Activated CD4-positive, alpha-beta T cell treated with anti-CD3 and anti-CD28 coated beads for 1 hour (primary cell): Measurements from ENCODE around the gene E2F2.

Experiments
- DNase-seq: peaks from one replicate; pipeline ENCODE4 v3.0.0-alpha.2; 2020

The E2F2 gene

DNA sequence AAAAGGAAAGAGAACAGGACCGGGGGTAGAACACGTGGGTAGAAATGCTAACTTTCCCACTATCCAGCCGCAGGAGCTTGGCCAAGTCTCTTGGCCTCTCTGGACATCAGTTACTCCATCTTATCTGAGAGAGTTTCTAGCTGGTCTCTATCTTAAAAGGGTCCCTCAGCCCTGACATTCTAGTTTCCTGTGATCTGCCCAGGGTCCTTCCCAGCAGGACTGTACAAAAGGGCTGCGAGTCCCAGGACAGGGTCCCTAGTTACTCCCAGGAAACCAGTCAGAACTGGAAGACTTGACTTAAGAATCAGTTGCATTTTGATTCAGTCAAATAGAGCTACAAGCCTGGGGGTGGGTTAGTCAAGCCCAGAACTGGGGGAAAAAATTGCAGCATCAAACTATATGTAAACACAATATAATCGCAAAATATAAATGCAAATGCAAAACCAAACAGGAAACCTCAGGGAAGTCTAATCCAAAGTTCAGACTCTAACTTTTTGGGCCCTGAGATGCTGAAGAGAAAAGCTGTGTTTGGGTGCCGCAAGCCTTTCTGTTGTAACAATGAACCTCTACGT, 49.9 kb downstream of the E2F2 start:
- DNase-seq: no peak

DNA sequence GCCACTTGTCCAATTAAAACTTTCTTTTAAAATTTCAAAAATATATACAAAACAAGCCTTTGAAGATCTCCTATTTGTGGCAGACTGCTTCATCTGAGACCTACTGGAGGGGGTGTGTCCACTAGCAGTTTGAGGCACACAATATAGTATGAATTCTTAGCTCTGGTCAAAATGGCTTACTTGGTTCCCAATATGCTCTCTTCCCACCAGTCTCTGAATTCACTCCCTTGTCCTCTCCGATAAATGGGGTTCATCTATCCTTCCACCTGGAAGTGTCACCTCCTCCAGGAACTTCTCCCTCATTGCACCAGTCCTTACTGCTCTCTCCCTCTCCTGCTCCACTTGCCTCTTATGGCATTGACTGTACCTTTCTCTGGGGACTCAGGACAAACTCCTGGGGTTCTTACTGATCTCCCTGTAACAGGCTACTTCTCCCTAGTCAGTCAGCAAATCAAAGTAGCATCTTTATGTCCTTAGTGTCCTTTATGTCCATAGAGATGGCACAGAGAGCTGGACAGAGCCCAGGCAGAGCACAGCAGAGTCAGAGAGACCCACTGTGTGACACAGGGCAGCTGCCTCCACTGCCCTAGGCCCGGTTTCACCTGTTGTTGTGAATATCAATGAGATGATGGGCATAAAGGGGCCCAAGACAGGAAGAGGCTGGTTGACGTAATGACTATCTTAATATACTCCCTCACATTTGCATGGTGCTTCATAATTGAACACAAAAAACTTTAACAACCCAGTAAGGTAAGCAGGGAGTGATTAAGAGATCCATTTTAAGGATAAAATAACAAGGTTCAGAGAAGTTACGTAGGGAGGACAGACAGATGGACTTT, 50.6 kb downstream of the E2F2 start:
- DNase-seq: no peak

GRCh38 chr1:23479666-23479941, 51.4 kb downstream of the E2F2 start:
- DNase-seq: no peak

GRCh38 chr1:23478896-23479665, 52.0 kb downstream of the E2F2 start:
- DNase-seq: no peak

GRCh38 chr1:23477359-23478144, 53.5 kb downstream of the E2F2 start:
- DNase-seq: no peak

- no peak for DNase-seq
Observed at GRCh38 chr1:23475641-23476040, 55.4 kb downstream of the E2F2 start.

- DNase-seq: no peak
Observed at GRCh38 chr1:23475134-23475628, 55.9 kb downstream of the E2F2 start.

DNA sequence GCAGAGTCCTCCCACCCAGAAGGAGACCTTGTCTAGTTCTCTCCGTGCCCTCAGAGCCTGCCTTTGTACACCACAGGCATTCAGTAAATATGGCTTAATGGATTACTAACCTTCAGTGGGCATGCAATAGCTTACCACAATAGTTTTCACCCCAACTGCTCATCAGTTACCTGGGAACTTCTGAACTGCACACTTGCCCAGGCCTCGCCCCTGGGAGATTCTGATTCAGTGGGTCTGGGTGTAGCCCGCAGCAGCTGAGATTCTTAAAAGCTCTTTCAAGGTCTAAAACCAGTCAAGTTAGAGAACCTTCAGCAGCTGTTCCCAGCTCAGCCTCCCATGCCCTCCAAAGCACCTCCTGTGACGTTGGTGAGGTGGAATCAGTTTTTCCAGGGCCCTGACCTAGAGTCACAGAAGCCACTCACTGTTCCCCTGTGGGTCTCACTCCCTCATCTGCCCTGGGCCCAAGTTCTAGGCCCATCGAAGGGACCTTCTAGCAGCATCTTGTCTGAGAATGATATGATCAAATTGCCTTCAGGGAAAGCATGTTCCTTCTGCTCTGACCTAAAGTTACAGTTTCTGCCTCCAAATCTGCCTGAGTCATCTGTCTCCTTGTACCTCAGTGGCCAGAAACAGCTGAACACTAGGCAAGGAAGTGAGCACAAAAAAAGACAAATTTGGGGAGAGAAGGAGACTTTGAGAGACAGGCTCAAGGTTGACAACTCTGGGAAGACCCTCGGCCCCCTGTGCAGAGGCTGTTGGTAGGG, 57.8 kb downstream of the E2F2 start:
- DNase-seq: no peak

DNA sequence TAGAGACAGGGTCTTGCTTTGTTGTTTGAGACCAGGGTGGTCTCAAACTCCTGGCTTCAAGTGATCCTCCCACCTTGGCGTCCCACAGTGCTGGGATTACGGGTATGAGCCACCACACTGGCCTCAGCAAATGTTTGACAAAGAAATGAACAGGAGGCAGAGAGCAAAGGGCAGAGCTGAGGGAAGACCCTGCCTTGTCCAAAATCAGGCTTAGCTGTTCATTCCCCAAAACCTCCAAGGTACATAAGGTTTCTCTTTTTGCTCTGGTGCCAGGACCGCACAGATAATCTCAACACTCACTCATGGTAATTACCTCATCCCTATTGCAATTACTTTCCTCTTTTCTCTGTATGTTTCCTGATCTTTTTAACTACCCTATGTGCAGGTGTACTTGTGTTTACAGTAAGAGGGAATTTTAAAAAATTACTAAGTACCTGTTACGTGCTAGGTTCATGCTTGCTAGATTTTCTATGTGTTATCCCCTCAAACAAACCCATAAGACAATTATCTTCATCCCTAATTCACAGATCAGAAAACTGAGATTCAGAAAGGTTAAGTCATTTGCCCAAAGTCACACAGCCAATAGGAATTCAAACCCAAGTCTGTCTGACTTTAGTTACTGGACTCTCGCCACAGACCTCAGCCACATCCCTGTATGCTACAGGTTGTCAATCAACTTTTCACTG, 58.5 kb downstream of the E2F2 start:
- no peak for DNase-seq

DNA sequence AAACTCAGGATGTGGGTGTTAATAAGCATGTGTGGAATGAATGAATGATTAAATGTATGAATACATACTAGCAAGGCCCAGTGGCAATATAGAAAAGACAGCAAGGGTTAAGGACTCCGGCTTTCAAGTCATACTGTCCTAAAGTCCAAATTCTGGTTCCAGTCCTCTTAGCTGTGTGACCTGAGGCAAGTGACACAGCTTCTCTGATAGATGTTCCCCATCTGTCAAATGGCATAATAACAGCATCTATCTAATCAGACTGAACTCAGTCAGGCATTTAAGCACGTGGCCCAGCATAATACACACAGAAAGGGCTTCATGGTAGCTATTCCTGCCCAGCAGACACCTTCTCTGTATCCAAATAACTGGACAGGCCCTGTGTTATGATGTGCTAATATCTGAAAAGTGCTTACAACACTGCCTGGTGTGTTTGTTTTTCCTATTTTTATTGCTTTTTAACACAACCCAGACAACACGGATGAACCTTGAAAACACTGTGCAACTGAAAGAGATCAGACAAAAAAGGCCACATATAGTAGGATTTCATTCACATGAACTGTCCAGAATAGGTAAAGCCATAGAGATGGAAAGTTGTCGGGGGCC, 59.5 kb downstream of the E2F2 start:
- DNase-seq: no peak

- no peak for DNase-seq
Observed at GRCh38 chr1:23470282-23471070, 60.6 kb downstream of the E2F2 start.

DNA sequence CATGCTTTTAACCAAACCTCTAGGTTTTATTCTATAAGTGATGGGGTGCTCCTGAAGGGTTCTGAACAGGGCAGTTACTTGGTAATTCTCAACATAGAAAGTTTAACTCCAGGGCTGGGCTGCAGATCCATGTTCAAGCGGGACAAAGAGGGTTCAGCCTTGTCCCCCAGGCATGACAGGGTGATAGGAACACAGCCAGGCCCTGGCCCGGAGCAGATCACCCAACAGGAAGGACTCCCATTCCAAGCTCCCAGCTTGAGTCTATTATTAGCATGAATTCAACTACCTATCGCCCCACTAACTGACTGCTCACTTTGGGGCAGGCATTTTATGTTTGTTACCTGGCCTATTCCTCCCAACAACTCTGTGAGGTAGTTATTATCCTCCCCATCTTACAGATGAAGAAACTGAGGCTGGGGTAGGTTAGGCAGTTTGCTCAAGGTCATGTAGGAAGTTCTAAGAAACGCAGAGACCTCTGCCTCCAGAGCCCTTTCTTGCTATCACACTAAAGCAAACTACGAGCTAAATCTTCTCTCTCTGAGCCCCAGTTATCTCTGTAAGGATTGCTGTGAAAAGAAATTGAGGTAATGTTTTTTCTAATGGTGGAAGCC, 61.6 kb downstream of the E2F2 start:
- no peak for DNase-seq

DNA sequence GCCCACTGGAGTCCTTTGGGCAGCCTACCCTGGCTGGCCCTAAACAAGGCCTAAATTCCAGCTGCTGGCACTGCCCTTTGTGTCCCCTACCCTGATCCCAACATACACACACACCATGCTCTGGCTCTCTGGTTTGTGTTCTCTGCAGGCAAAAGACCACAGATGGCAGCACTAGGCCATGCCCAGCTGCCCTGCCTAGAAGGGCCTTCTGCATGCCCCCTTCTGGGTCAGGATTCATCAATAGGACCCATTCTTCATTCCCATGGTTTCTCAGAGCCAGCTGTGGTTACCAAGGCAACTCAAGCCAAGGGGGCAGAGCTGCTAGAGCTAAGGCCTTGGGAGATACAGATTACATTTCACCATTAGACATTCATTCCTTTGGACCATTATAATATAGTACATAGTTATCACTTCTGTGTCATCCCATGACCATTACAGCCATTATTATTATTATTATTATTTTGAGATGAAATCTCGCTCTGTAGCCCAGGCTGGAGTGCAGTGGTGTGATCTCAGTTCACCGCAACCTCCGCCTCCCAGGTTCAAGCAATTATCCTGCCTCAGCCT, 64.5 kb downstream of the E2F2 start:
- DNase-seq: no peak

DNA sequence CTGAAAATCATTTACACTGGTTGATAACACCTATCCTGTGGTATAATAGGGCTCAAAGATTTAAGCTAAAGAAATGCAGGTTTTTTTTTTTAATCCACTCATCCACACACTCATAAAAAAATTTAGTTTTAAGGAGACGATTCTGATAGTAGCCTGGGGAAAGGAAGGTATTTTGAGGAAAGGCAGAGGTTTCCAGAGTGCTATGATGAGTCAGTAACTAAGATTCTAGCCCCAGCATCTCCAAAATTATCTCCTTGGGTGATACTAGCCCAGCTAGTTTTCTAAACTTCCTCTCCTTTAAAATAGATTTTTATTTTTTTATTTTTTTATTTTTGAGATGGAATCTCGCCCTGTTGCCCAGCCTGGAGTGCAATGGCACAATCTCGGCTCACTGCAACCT, 67.7 kb downstream of the E2F2 start:
- DNase-seq: no peak

GRCh38 chr1:23462766-23463165, 68.3 kb downstream of the E2F2 start:
- DNase-seq: no peak

DNA sequence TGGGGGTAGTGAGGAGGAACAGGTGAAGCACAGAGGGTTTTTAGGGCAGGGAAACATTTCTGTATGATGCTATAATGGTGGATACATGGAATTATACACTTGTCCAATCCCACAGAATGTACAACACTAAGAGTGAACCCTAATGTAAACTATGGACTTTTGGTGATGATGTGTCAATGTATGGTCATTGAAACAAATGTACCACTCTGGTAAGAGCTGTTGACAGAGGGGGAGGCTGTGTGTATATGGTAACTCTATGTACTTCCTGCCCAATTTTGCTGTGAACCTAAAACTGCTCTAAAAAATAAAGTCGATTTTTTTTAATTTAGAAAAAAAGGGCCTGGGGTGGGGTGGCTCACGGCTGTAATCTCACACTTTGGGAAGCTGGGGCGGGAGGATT, 70.0 kb downstream of the E2F2 start:
- no peak for DNase-seq

- no peak for DNase-seq
Observed at GRCh38 chr1:23460519-23460918, 70.5 kb downstream of the E2F2 start.

DNA sequence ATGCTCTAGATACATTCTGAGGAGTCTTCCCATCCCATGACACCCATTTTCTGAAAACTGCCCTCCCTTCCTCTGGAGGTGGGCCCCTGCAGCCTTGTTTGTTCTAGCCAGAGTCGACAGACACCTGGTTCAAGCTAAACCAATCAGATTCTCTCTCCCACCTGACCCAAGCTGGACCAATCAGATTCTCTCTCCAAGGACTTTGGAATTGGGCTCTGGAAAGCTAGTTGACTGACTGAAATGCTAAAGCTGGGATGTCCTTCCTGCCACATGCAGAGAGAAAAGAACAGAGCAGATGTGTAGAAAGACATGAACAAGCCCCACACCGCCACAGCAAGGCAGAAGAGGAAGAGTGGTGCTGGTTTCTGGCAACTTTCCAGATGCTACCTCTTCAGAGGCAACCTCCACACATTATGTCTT, 71.7 kb downstream of the E2F2 start:
- no peak for DNase-seq
